Measurements from ENCODE around the gene UBE2U.
"Not testable (repeated sequence)": the region's sequence is repeated elsewhere in the genome, so short reads cannot be mapped to it uniquely, and the experiment has no call there.

The UBE2U gene

DNA sequence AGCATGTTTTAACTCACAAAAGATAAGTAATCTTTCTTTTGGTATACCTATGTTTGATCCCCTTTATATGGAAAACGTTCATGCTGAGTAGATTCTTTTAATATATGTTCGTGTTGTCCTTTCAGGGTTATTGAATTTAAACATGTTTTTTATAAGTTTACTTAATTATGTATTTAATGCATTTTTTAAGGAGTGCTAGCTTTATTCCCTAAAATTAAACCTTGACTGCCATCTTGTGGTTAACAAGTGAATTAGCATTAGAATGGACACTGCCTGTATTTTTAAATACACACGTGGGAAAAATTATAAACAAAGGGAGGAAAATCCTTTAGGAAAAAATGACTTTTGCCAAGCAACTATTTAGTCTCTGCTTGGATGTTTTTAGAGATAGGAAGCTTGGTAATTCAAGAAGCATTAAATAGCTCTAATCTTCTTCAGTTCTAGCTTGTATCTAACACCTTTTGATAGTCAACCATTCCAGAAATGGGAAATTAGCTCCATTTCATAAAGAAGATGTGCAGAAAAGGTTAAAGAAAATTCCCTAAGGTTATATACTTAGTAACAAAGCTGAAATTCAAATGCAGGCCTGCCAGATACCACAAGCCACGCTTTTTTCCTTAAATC lies 43.0 kb downstream of the UBE2U start:
- Histone ChIP-seq H3K9me3 (ENCODE audit: control insufficient read depth, low read length) (no peaks in the 10 kb centered on the region), H3K36me3 (ENCODE audit: control insufficient read depth, insufficient read depth, low read length) (no peaks in the 10 kb centered on the region), H3K4me3 (ENCODE audit: low read length) (no peak overlapping the region), H3K9ac (ENCODE audit: low read length) (no peak overlapping the region), H3K4me1 (ENCODE audit: control insufficient read depth, insufficient read depth, low read length) (no peaks in the 10 kb centered on the region), H3K27me3 (ENCODE audit: control insufficient read depth, insufficient read depth, low read length) (peaks cover 4% of the 10 kb centered on the region)

- Histone ChIP-seq H3K36me3 (ENCODE audit: control insufficient read depth, insufficient read depth, low read length) (no peaks in the 10 kb centered on the region), H3K27me3 (ENCODE audit: control insufficient read depth, insufficient read depth, low read length) (peaks cover 4% of the 10 kb centered on the region), H3K9ac (ENCODE audit: low read length) (no peak overlapping the region), H3K9me3 (ENCODE audit: control insufficient read depth, low read length) (no peaks in the 10 kb centered on the region), H3K4me3 (ENCODE audit: low read length) (no peak overlapping the region), H3K4me1 (ENCODE audit: control insufficient read depth, insufficient read depth, low read length) (no peaks in the 10 kb centered on the region)
Measured at GRCh38 chr1:64248065-64248464, 44.6 kb downstream of the UBE2U start.

GRCh38 chr1:64250472-64250871 lies 47.0 kb downstream of the UBE2U start:
- not testable (repeated sequence) for H3K9me3 ChIP-seq (ENCODE audit: control insufficient read depth, low read length); H3K36me3 ChIP-seq (ENCODE audit: control insufficient read depth, insufficient read depth, low read length); H3K4me3 ChIP-seq (ENCODE audit: low read length); H3K4me1 ChIP-seq (ENCODE audit: control insufficient read depth, insufficient read depth, low read length); H3K9ac ChIP-seq (ENCODE audit: low read length); H3K27me3 ChIP-seq (ENCODE audit: control insufficient read depth, insufficient read depth, low read length)

DNA sequence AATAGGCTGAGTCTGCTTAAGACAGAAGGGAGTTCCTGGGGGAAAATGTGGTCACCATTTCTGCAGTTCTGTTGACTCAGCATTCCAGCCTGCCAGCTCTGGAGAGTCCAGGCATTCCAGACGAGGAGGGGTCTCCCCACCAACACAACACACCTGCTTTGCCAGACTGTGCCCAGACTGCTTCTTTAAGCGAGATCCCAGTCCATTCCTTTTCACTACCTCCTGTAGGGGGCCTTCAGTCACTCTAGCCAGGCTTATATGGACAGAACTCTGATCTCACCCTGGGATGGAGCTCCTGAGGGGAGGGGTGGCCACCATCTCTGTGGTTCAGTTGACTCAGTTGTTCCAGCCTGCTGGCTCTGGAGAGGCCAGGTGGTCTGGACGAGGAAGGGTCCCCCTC lies 48.5 kb downstream of the UBE2U start:
- H3K36me3 ChIP-seq (ENCODE audit: control insufficient read depth, insufficient read depth, low read length): no peaks in the 10 kb centered on the region
- H3K4me3 ChIP-seq (ENCODE audit: low read length): no peak overlapping the region
- H3K27me3 ChIP-seq (ENCODE audit: control insufficient read depth, insufficient read depth, low read length): peaks cover 4% of the 10 kb centered on the region
- H3K9me3 ChIP-seq (ENCODE audit: control insufficient read depth, low read length): no peaks in the 10 kb centered on the region
- H3K9ac ChIP-seq (ENCODE audit: low read length): no peak overlapping the region
- no peaks in the 10 kb centered on the region for H3K4me1 ChIP-seq (ENCODE audit: control insufficient read depth, insufficient read depth, low read length)

GRCh38 chr1:64257233-64257632 lies 53.8 kb downstream of the UBE2U start:
- not testable (repeated sequence) for H3K9ac ChIP-seq (ENCODE audit: low read length); H3K27me3 ChIP-seq (ENCODE audit: control insufficient read depth, insufficient read depth, low read length); H3K4me3 ChIP-seq (ENCODE audit: low read length); H3K36me3 ChIP-seq (ENCODE audit: control insufficient read depth, insufficient read depth, low read length); H3K9me3 ChIP-seq (ENCODE audit: control insufficient read depth, low read length); H3K4me1 ChIP-seq (ENCODE audit: control insufficient read depth, insufficient read depth, low read length)

- not testable (repeated sequence) for H3K9ac ChIP-seq (ENCODE audit: low read length); H3K27me3 ChIP-seq (ENCODE audit: control insufficient read depth, insufficient read depth, low read length); H3K4me3 ChIP-seq (ENCODE audit: low read length); H3K4me1 ChIP-seq (ENCODE audit: control insufficient read depth, insufficient read depth, low read length); H3K36me3 ChIP-seq (ENCODE audit: control insufficient read depth, insufficient read depth, low read length); H3K9me3 ChIP-seq (ENCODE audit: control insufficient read depth, low read length)
Measured at GRCh38 chr1:64258444-64258843, 55.0 kb downstream of the UBE2U start.

GRCh38 chr1:64263335-64263734 lies 59.9 kb downstream of the UBE2U start:
- no peaks in the 10 kb centered on the region for H3K27me3 ChIP-seq (ENCODE audit: control insufficient read depth, insufficient read depth, low read length)
- no peak overlapping the region for H3K4me3 ChIP-seq (ENCODE audit: low read length)
- H3K9ac ChIP-seq (ENCODE audit: low read length): no peak overlapping the region
- no peaks in the 10 kb centered on the region for H3K9me3 ChIP-seq (ENCODE audit: control insufficient read depth, low read length)
- no peaks in the 10 kb centered on the region for H3K4me1 ChIP-seq (ENCODE audit: control insufficient read depth, insufficient read depth, low read length)
- H3K36me3 ChIP-seq (ENCODE audit: control insufficient read depth, insufficient read depth, low read length): no peaks in the 10 kb centered on the region

DNA sequence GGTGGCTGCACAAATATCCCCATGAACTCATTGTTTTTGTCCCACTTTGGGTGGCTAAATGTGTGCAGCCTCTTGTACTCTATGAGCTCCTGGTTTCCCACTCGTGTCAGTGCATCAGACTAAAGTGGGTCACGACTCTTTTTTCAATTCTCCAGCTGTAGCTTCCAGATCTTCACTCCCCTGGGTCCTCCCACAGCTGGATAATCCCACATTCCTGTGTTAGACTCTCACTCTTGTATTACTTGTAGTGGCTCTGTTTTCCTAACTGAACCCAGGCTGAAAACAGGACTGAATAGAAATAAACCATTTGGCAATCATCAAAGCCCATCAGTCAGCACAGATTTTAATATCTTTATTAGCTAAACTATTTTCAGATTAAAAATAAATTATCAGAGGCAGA lies 60.4 kb downstream of the UBE2U start:
- no peaks in the 10 kb centered on the region for H3K36me3 ChIP-seq (ENCODE audit: control insufficient read depth, insufficient read depth, low read length)
- H3K27me3 ChIP-seq (ENCODE audit: control insufficient read depth, insufficient read depth, low read length): no peaks in the 10 kb centered on the region
- H3K9me3 ChIP-seq (ENCODE audit: control insufficient read depth, low read length): no peaks in the 10 kb centered on the region
- H3K9ac ChIP-seq (ENCODE audit: low read length): no peak overlapping the region
- no peak overlapping the region for H3K4me3 ChIP-seq (ENCODE audit: low read length)
- H3K4me1 ChIP-seq (ENCODE audit: control insufficient read depth, insufficient read depth, low read length): no peaks in the 10 kb centered on the region

- H3K4me1 ChIP-seq (ENCODE audit: control insufficient read depth, insufficient read depth, low read length): no peaks in the 10 kb centered on the region
Measured at GRCh38 chr1:64265141-64265540, 61.7 kb downstream of the UBE2U start.

GRCh38 chr1:64266991-64267390 lies 63.6 kb downstream of the UBE2U start:
- Histone ChIP-seq H3K9ac (ENCODE audit: low read length) (no peak overlapping the region), H3K27me3 (ENCODE audit: control insufficient read depth, insufficient read depth, low read length) (no peaks in the 10 kb centered on the region), H3K4me3 (ENCODE audit: low read length) (no peak overlapping the region)

More at GRCh38 chr1:64265141-64265540, 61.7 kb downstream of the UBE2U start:
- H3K36me3 ChIP-seq (ENCODE audit: control insufficient read depth, insufficient read depth, low read length): no peaks in the 10 kb centered on the region
- H3K4me3 ChIP-seq (ENCODE audit: low read length): no peak overlapping the region
- no peak overlapping the region for H3K9ac ChIP-seq (ENCODE audit: low read length)
- no peaks in the 10 kb centered on the region for H3K9me3 ChIP-seq (ENCODE audit: control insufficient read depth, low read length)
- H3K27me3 ChIP-seq (ENCODE audit: control insufficient read depth, insufficient read depth, low read length): no peaks in the 10 kb centered on the region

GRCh38 chr1:64268653-64269557 lies 65.5 kb downstream of the UBE2U start:
- Histone ChIP-seq H3K9ac (ENCODE audit: low read length) (no peak overlapping the region), H3K27me3 (ENCODE audit: control insufficient read depth, insufficient read depth, low read length) (no peaks in the 10 kb centered on the region), H3K9me3 (ENCODE audit: control insufficient read depth, low read length) (no peaks in the 10 kb centered on the region), H3K4me3 (ENCODE audit: low read length) (no peak overlapping the region), H3K4me1 (ENCODE audit: control insufficient read depth, insufficient read depth, low read length) (no peaks in the 10 kb centered on the region), H3K36me3 (ENCODE audit: control insufficient read depth, insufficient read depth, low read length) (no peaks in the 10 kb centered on the region)

More at GRCh38 chr1:64266991-64267390, 63.6 kb downstream of the UBE2U start:
- Histone ChIP-seq H3K4me1 (ENCODE audit: control insufficient read depth, insufficient read depth, low read length) (no peaks in the 10 kb centered on the region), H3K9me3 (ENCODE audit: control insufficient read depth, low read length) (no peaks in the 10 kb centered on the region), H3K36me3 (ENCODE audit: control insufficient read depth, insufficient read depth, low read length) (no peaks in the 10 kb centered on the region)

DNA sequence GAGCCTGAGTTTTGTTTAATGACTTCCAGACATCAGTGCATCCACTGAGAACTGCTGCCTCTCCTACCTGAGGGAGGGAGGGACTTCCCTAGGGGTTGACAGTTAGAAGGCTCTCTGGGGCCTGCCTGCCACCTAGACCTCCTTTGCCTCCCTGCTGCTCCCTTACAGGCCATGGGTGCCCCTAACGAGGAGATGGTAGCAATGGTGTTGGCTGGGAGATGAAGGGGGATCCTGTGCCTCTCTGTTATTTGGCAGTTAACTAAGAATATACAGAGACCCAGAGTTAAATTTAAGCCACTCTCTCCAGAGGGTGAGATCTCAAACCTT lies 66.1 kb downstream of the UBE2U start:
- H3K36me3 ChIP-seq (ENCODE audit: control insufficient read depth, insufficient read depth, low read length): no peaks in the 10 kb centered on the region
- H3K9ac ChIP-seq (ENCODE audit: low read length): no peak overlapping the region
- H3K9me3 ChIP-seq (ENCODE audit: control insufficient read depth, low read length): no peaks in the 10 kb centered on the region

More for the DNA sequence above, 66.1 kb downstream of the UBE2U start:
- H3K4me1 ChIP-seq (ENCODE audit: control insufficient read depth, insufficient read depth, low read length): no peaks in the 10 kb centered on the region
- no peak overlapping the region for H3K4me3 ChIP-seq (ENCODE audit: low read length)
- no peaks in the 10 kb centered on the region for H3K27me3 ChIP-seq (ENCODE audit: control insufficient read depth, insufficient read depth, low read length)

Measured in mucosa of stomach (tissue), 1 donor.